SK-N-SH treated with all-trans-retinoic acid at 6 μM for 48 hours (cell line): ENCODE measurements around the gene DYSF.

Experiments used
- ATAC-seq: fragments of 200-7000 bp; cut with Tn5 transposase; 3 replicates; pipeline ENCODE4 v1.9.1; 2020; ENCODE audit warnings: mild to moderate bottlenecking, moderate library complexity
- ARNTL ChIP-seq: fragments of 450-650 bp; formaldehyde crosslinking; IDR thresholded peaks from 2 replicates; pipeline ENCODE4 v1.5.0; 2020; ENCODE audit warnings: low read depth, mild to moderate bottlenecking, moderate library complexity, borderline replicate concordance
- BACH2 ChIP-seq: fragments of 250-450 bp; sonication (Bioruptor Pico); IDR thresholded peaks from 2 replicates; pipeline ENCODE4 v1.9.0; 2021; ENCODE audit warnings: mild to moderate bottlenecking, borderline replicate concordance
- CREB5 ChIP-seq: fragments of 250-450 bp; sonication (Bioruptor Pico); IDR thresholded peaks from 2 replicates; pipeline ENCODE4 v1.5.1; 2020; ENCODE audit warnings: low read depth, mild to moderate bottlenecking, moderate library complexity
- CSDC2 ChIP-seq: fragments of 250-450 bp; sonication (Bioruptor Pico); IDR thresholded peaks from 2 replicates; pipeline ENCODE4 v1.5.0; 2020; ENCODE audit warnings: mild to moderate bottlenecking, moderate library complexity
- CSRNP3 ChIP-seq: fragments of 250-450 bp; sonication (Bioruptor Pico); IDR thresholded peaks from 2 replicates; pipeline ENCODE4 v1.5.1; 2021; ENCODE audit warnings: mild to moderate bottlenecking, moderate library complexity
- ESRRG ChIP-seq: fragments of 250-450 bp; sonication (Bioruptor Pico); IDR thresholded peaks from 2 replicates; pipeline ENCODE4 v1.6.1; 2021; ENCODE audit warnings: mild to moderate bottlenecking
- GLIS3 ChIP-seq: fragments of 250-450 bp; sonication (Bioruptor Pico); IDR thresholded peaks from 2 replicates; pipeline ENCODE4 v1.5.0; 2020; ENCODE audit warnings: mild to moderate bottlenecking, moderate library complexity
- ISL1 ChIP-seq: fragments of 250-450 bp; sonication (Bioruptor Pico); IDR thresholded peaks from 2 replicates; pipeline ENCODE4 v2.1.2; 2022; ENCODE audit warnings: mild to moderate bottlenecking, moderate library complexity
- OSR1 ChIP-seq: fragments of 250-450 bp; sonication (Bioruptor Pico); IDR thresholded peaks from 2 replicates; pipeline ENCODE4 v1.8.0; 2022; ENCODE audit warnings: moderate library complexity, mild to moderate bottlenecking, inconsistent platforms
- PATZ1 ChIP-seq: fragments of 250-450 bp; sonication (Bioruptor Pico); IDR thresholded peaks from 2 replicates; pipeline ENCODE4 v1.8.0; 2020; ENCODE audit warnings: mild to moderate bottlenecking, moderate library complexity, borderline replicate concordance
- RARB ChIP-seq: fragments of 250-450 bp; sonication (Bioruptor Pico); IDR thresholded peaks from 2 replicates; pipeline ENCODE4 v1.8.0; 2021; ENCODE audit warnings: mild to moderate bottlenecking, moderate library complexity
- TCF4 ChIP-seq: fragments of 250-450 bp; sonication (Bioruptor Pico); IDR thresholded peaks from 2 replicates; pipeline ENCODE4 v1.8.0; 2021; ENCODE audit warnings: mild to moderate bottlenecking, moderate library complexity, borderline replicate concordance
- TOX ChIP-seq: fragments of 250-450 bp; sonication (Bioruptor Pico); IDR thresholded peaks from 2 replicates; pipeline ENCODE4 v1.8.0; 2021; ENCODE audit warnings: mild to moderate bottlenecking, moderate library complexity, borderline replicate concordance
- ZFP3 ChIP-seq: fragments of 250-450 bp; sonication (Bioruptor Pico); IDR thresholded peaks from 2 replicates; pipeline ENCODE4 v1.5.0; 2020; ENCODE audit warnings: mild to moderate bottlenecking, moderate library complexity
- ZFP30 ChIP-seq: fragments of 450-650 bp; formaldehyde crosslinking; IDR thresholded peaks from 2 replicates; pipeline ENCODE4 v1.5.0; 2022; ENCODE audit warnings: mild to moderate bottlenecking, moderate library complexity
- ZNF565 ChIP-seq: fragments of 450-650 bp; formaldehyde crosslinking; conservative IDR thresholded peaks from 2 replicates; pipeline ENCODE4 v1.5.0; 2020; ENCODE audit warnings: low read depth, mild to moderate bottlenecking, moderate library complexity
- ZNF70 ChIP-seq: fragments of 450-650 bp; formaldehyde crosslinking; IDR thresholded peaks from 2 replicates; pipeline ENCODE4 v1.5.0; 2020; ENCODE audit warnings: mild to moderate bottlenecking, moderate library complexity
- ZNF8 ChIP-seq: fragments of 450-650 bp; formaldehyde crosslinking; IDR thresholded peaks from 2 replicates; pipeline ENCODE4 v1.5.0; 2020; ENCODE audit warnings: mild to moderate bottlenecking, moderate library complexity
- TF ChIP-seq, protein P1 (sequence below): fragments of 250-450 bp; sonication (Bioruptor Pico); IDR thresholded peaks from 2 replicates; pipeline ENCODE4 v1.5.0; 2020; ENCODE audit warnings: mild to moderate bottlenecking, moderate library complexity
- TF ChIP-seq, protein P2 (sequence below): fragments of 250-450 bp; sonication (Bioruptor Pico); IDR thresholded peaks from 2 replicates; pipeline ENCODE4 v1.8.0; 2021; ENCODE audit warnings: low read depth, mild to moderate bottlenecking, moderate library complexity, borderline replicate concordance

The DYSF gene

GRCh38 chr2:71419145-71419544 is 34.2 kb upstream of the DYSF start (continued):
- TF ChIP-seq, protein P1, sequence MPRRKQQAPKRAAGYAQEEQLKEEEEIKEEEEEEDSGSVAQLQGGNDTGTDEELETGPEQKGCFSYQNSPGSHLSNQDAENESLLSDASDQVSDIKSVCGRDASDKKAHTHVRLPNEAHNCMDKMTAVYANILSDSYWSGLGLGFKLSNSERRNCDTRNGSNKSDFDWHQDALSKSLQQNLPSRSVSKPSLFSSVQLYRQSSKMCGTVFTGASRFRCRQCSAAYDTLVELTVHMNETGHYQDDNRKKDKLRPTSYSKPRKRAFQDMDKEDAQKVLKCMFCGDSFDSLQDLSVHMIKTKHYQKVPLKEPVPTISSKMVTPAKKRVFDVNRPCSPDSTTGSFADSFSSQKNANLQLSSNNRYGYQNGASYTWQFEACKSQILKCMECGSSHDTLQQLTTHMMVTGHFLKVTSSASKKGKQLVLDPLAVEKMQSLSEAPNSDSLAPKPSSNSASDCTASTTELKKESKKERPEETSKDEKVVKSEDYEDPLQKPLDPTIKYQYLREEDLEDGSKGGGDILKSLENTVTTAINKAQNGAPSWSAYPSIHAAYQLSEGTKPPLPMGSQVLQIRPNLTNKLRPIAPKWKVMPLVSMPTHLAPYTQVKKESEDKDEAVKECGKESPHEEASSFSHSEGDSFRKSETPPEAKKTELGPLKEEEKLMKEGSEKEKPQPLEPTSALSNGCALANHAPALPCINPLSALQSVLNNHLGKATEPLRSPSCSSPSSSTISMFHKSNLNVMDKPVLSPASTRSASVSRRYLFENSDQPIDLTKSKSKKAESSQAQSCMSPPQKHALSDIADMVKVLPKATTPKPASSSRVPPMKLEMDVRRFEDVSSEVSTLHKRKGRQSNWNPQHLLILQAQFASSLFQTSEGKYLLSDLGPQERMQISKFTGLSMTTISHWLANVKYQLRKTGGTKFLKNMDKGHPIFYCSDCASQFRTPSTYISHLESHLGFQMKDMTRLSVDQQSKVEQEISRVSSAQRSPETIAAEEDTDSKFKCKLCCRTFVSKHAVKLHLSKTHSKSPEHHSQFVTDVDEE (CRISPR knock-in tag) = no peak

- no peak for ATAC-seq
- TF ChIP-seq, protein P1 (CRISPR knock-in tag) = no peak
- TF ChIP-seq CREB5 (CRISPR knock-in tag) = no peak
- no peak for TF ChIP-seq CSDC2 (CRISPR knock-in tag)
- no peak for TF ChIP-seq ZFP30 (CRISPR knock-in tag)
- TF ChIP-seq ZNF565 = no peak
- no peak for TF ChIP-seq TCF4 (CRISPR knock-in tag)
- TF ChIP-seq, protein P2, sequence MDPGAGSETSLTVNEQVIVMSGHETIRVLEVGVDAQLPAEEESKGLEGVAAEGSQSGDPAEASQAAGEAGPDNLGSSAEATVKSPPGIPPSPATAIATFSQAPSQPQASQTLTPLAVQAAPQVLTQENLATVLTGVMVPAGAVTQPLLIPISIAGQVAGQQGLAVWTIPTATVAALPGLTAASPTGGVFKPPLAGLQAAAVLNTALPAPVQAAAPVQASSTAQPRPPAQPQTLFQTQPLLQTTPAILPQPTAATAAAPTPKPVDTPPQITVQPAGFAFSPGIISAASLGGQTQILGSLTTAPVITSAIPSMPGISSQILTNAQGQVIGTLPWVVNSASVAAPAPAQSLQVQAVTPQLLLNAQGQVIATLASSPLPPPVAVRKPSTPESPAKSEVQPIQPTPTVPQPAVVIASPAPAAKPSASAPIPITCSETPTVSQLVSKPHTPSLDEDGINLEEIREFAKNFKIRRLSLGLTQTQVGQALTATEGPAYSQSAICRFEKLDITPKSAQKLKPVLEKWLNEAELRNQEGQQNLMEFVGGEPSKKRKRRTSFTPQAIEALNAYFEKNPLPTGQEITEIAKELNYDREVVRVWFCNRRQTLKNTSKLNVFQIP (CRISPR knock-in tag) = no peak
- TF ChIP-seq GLIS3 (CRISPR knock-in tag) = no peak
- TF ChIP-seq ZNF8 (CRISPR knock-in tag) = no peak
- no peak for TF ChIP-seq RARB (CRISPR knock-in tag)
- TF ChIP-seq ESRRG (CRISPR knock-in tag) = no peak
- TF ChIP-seq CSRNP3 (CRISPR knock-in tag) = no peak
- no peak for TF ChIP-seq ZNF70 (CRISPR knock-in tag)
- no peak for TF ChIP-seq OSR1 (CRISPR knock-in tag)
- no peak for TF ChIP-seq ZFP3 (CRISPR knock-in tag)
- TF ChIP-seq ARNTL (CRISPR knock-in tag) = no peak
- no peak for TF ChIP-seq BACH2
- no peak for TF ChIP-seq PATZ1 (CRISPR knock-in tag)
- TF ChIP-seq TOX (CRISPR knock-in tag) = no peak
- no peak for TF ChIP-seq ISL1 (CRISPR knock-in tag)
These were observed 33.4 kb upstream of the DYSF start for GRCh38 chr2:71419976-71420375.
